IMR-90 (cell line): ENCODE measurements around the gene PLBD2. TPM values are rescaled to one million over a fixed set of nuclear protein-coding genes. Genes with fewer than 3 reads are reported as not detected.

Experiments
- ATAC-seq: fragments of 200-7000 bp; cut with Tn5 transposase; 2 replicates; pipeline ENCODE4 v1.9.1; 2020; ENCODE audit warnings: low read depth, mild to moderate bottlenecking, moderate library complexity
- BruUV-seq: library from RNA; stranded (reverse); fragments of 400-500 nt; replicated peaks from 2 replicates; lab custom pipeline; 2021; lab: Mats Ljungman, UMichigan
- CTCF ChIA-PET: fragments of 300-600 bp; formaldehyde crosslinking; extraction: SDS; loops from one replicate; lab custom pipeline; 2021; ENCODE audit warnings: antibody characterized with exemption; lab: Yijun Ruan, JAX
- POLR2A ChIA-PET: fragments of 300-600 bp; sonication (Branson Sonifier 250); formaldehyde crosslinking; loops from one replicate; lab custom pipeline; 2022; ENCODE audit warnings: antibody characterized with exemption; ENCODE audit not compliant: unreplicated experiment; lab: Charles Lee
- DNase-seq: peaks from one replicate; pipeline ENCODE4 v3.0.0; 2013
- H2AFZ ChIP-seq: replicated peaks from 2 replicates; pipeline ENCODE3; 2013; ENCODE audit warnings: low read length, mild to moderate bottlenecking; ENCODE audit not compliant: poor library complexity
- H2AK5ac ChIP-seq: 2 replicates; pipeline ENCODE4 v1.6.1; 2013; ENCODE audit warnings: low read depth, low read length, inconsistent platforms
- H2AK9ac ChIP-seq: replicated peaks from 2 replicates; pipeline ENCODE3; 2013; ENCODE audit warnings: mild to moderate bottlenecking, low read depth, low read length, moderate library complexity; ENCODE audit not compliant: poor library complexity
- H2BK120ac ChIP-seq: 2 replicates; pipeline ENCODE4 v1.6.1; 2013; ENCODE audit warnings: low read depth, low read length, inconsistent platforms
- H2BK15ac ChIP-seq: 3 replicates; pipeline ENCODE4 v1.6.1; 2013; ENCODE audit warnings: low read depth, low read length, inconsistent platforms
- H2BK20ac ChIP-seq: 2 replicates; pipeline ENCODE4 v1.6.1; 2013; ENCODE audit warnings: low read depth, mild to moderate bottlenecking, inconsistent platforms, low read length, moderate library complexity
- H2BK5ac ChIP-seq: 2 replicates; pipeline ENCODE4 v1.6.1; 2013; ENCODE audit warnings: mild to moderate bottlenecking, low read depth, low read length, inconsistent platforms; ENCODE audit not compliant: poor library complexity, severe bottlenecking
- H3K14ac ChIP-seq: replicated peaks from 2 replicates; pipeline ENCODE4 v1.6.1; 2013; ENCODE audit warnings: low read depth, low read length, inconsistent platforms
- H3K18ac ChIP-seq: 2 replicates; pipeline ENCODE4 v1.6.1; 2013; ENCODE audit warnings: low read depth, low read length, control low read depth
- H3K23ac ChIP-seq: 2 replicates; pipeline ENCODE4 v1.6.1; 2013; ENCODE audit warnings: low read depth, low read length, inconsistent platforms
- H3K27ac ChIP-seq: 2 replicates; pipeline ENCODE4 v1.5.1; 2013; ENCODE audit warnings: mild to moderate bottlenecking, control low read depth, low read length; ENCODE audit not compliant: insufficient read depth
- H3K27me3 ChIP-seq: 2 replicates; pipeline ENCODE4 v1.6.1; 2013; ENCODE audit warnings: low read length; ENCODE audit not compliant: control insufficient read depth, insufficient read depth
- H3K36me3 ChIP-seq: 2 replicates; pipeline ENCODE4 v1.6.1; 2013; ENCODE audit warnings: low read length, mixed read lengths; ENCODE audit not compliant: control insufficient read depth, insufficient read depth
- H3K4ac ChIP-seq: 2 replicates; pipeline ENCODE4 v1.6.1; 2013; ENCODE audit warnings: low read depth, low read length, inconsistent platforms
- H3K4me1 ChIP-seq: 2 replicates; pipeline ENCODE4 v1.6.1; 2013; ENCODE audit warnings: low read length, mixed read lengths; ENCODE audit not compliant: control insufficient read depth, insufficient read depth
- H3K4me2 ChIP-seq: 2 replicates; pipeline ENCODE4 v1.6.1; 2013; ENCODE audit warnings: low read depth, mild to moderate bottlenecking, control low read depth, low read length, moderate library complexity
- H3K4me3 ChIP-seq: 2 replicates; pipeline ENCODE4 v1.5.1; 2013; ENCODE audit warnings: low read depth, mild to moderate bottlenecking, control low read depth, low read length, moderate library complexity; ENCODE audit not compliant: insufficient read depth
- H3K56ac ChIP-seq: 2 replicates; pipeline ENCODE4 v1.6.1; 2013; ENCODE audit warnings: low read length, inconsistent platforms; ENCODE audit not compliant: insufficient read depth; ENCODE audit errors: extremely low read depth
- H3K79me1 ChIP-seq, 2 experiments: 2 replicates each; pipeline ENCODE4 v1.6.1; 2013; ENCODE audit warnings: low read length in 2 of 2, inconsistent platforms in 1 of 2, low read depth in 1 of 2
- H3K9ac ChIP-seq: 2 replicates; pipeline ENCODE4 v1.6.1; 2013; ENCODE audit warnings: low read depth, low read length, control low read depth
- H3K9me1 ChIP-seq: 2 replicates; pipeline ENCODE4 v1.6.1; 2013; ENCODE audit warnings: low read length, inconsistent platforms; ENCODE audit not compliant: insufficient read depth
- H3K9me3 ChIP-seq: 2 replicates; pipeline ENCODE4 v1.6.1; 2013; ENCODE audit warnings: low read length; ENCODE audit not compliant: control insufficient read depth, insufficient read depth
- H4K20me1 ChIP-seq: 2 replicates; pipeline ENCODE4 v1.6.1; 2013; ENCODE audit warnings: low read length, inconsistent platforms; ENCODE audit not compliant: insufficient read depth
- H4K5ac ChIP-seq: 2 replicates; pipeline ENCODE4 v1.6.1; 2013; ENCODE audit warnings: mild to moderate bottlenecking, low read depth, low read length, control low read depth
- H4K8ac ChIP-seq, 2 experiments: 2 replicates each; pipeline ENCODE4 v1.6.1; 2013; ENCODE audit warnings: low read depth in 2 of 2, low read length in 2 of 2, control low read depth in 1 of 2, inconsistent platforms in 1 of 2
- H4K91ac ChIP-seq: 2 replicates; pipeline ENCODE4 v1.6.1; 2013; ENCODE audit warnings: low read depth, low read length, inconsistent platforms; ENCODE audit not compliant: insufficient read depth
- POLR2A ChIP-seq: IDR thresholded peaks from 2 replicates; pipeline ENCODE4 v1.6.1; 2012; ENCODE audit warnings: mild to moderate bottlenecking, low read depth, low read length
- WGBS, 2 experiments: methylation state at CpG; one replicate each; pipeline versions ENCODE4 v1.1.5 to v1.1.7; 2013; ENCODE audit warnings: missing lambda C conversion rate in 2 of 2; ENCODE audit not compliant: insufficient read length in 1 of 2; ENCODE audit errors: extremely low coverage in 2 of 2; 5-methylcytosine and 5-hydroxymethylcytosine counted together
- dilution Hi-C: fragments of 300-500 bp; cut with HindIII; formaldehyde crosslinking; loops from one replicate; pipeline ENCODE4 v1.14.3; 2018; ENCODE audit warnings: low sequenced_read_pairs; ENCODE audit not compliant: unreplicated experiment
- in situ Hi-C: fragments of 300-500 bp; cut with MboI; formaldehyde crosslinking; loops from 3 replicates; pipeline ENCODE4 v1.14.3; 2019; ENCODE audit warnings: low sequenced_read_pairs, inconsistent platforms, mixed read lengths
- intact Hi-C: fragments of 100-400 bp; cut with micrococcal nuclease; formaldehyde crosslinking; loops from 2 replicates; pipeline ENCODE4 v1.10.0; 2022
- polyA plus RNA-seq, 3 experiments: library from polyadenylated mRNA; depleted of rRNA; stranded (reverse); fragments of >200 nt; gene quantifications; 2 replicates each; pipeline ENCODE4 v1.2.3, GENCODE V29; 2012; ENCODE audit warnings: low replicate concordance in 1 of 3
- total RNA-seq: library from RNA; depleted of rRNA; stranded (reverse); fragments of >200 nt; gene quantifications from 2 replicates; pipeline ENCODE4 v1.2.3, GENCODE V29; 2012
- TF ChIP-seq, protein P1 (sequence below): fragments of 150-350 bp; IDR thresholded peaks from 2 replicates; pipeline ENCODE4 v1.6.1; 2016; ENCODE audit warnings: low read depth, mild to moderate bottlenecking, low read length, moderate library complexity, borderline replicate concordance

The PLBD2 gene
- total and polyA plus RNA-seq, 2 of the 4 experiments (the other 2 are of a cell fraction): 7.3 to 44.5 TPM

DNA sequence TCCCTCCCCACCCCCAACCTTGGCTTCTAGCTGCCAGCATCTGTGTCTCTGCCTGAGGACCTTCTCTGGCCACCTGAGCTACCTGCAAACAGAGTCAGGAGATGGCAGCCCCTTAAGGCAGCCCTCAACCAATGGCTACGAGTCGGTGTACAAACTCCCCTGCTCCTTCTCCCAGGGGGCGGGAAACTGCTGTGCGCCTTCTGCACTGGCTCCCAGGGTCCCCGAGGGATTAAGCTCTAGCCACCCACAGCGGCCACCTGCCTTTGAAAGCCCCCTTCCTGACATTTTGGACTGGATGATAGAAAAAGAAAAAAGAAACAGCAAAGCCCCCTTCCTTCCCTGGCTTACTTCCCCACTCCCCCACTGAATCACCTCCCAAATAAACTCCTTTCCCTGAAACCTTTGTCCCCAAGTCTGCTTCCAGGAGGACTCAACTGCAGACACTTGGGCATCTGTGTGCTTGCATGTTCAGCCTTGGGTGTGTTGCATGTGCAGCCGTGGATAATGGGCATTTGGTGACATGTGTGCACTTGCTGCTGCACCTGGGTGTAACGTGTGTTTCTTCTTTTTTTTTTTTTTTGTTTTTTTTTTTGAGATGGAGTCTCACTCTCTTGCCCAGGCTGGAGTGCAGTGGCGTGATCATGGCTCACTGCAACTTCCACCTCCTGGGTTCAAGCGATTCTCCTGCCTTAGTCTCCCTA, 39.3 kb downstream of the PLBD2 start:
- peaks cover 4% of the 10 kb centered on the region; the same call in 1 of the 2 replicates for H3K27me3 ChIP-seq

More for the DNA sequence above, 39.3 kb downstream of the PLBD2 start:
- Histone ChIP-seq H3K27ac (no peak overlapping the region), H3K9me3 (no peaks in the 10 kb centered on the region; the same call in 1 of the 2 replicates), H3K23ac (no peak overlapping the region), H3K4me3 (no peak overlapping the region), H3K14ac (no peak overlapping the region), H3K9ac (no peak overlapping the region), H3K9me1 (no peaks in the 10 kb centered on the region), H2BK20ac (no peak overlapping the region), H3K4me2 (no peak overlapping the region), H3K56ac (no peak overlapping the region), H4K5ac (no peak overlapping the region), H3K36me3 (no peaks in the 10 kb centered on the region), H2BK5ac (no peak overlapping the region), H2AK5ac (no peak overlapping the region), H4K8ac (no peak overlapping the region), H2BK120ac (no peak overlapping the region), H2BK15ac (no peak overlapping the region), H3K79me1 (no peaks in the 10 kb centered on the region), H4K20me1 (no peaks in the 10 kb centered on the region), H2AFZ (no peak overlapping the region), H3K18ac (no peak overlapping the region), H4K91ac (no peak overlapping the region), H2AK9ac (no peak overlapping the region), H3K4me1 (no peaks in the 10 kb centered on the region), H3K4ac (no peak overlapping the region)
- no TSS peak for BruUV-seq
- intact Hi-C loops: no loop called here
- no peak for DNase-seq
- dilution Hi-C loops: no loop called here
- ATAC-seq: no peak
- TF ChIP-seq, protein P1, sequence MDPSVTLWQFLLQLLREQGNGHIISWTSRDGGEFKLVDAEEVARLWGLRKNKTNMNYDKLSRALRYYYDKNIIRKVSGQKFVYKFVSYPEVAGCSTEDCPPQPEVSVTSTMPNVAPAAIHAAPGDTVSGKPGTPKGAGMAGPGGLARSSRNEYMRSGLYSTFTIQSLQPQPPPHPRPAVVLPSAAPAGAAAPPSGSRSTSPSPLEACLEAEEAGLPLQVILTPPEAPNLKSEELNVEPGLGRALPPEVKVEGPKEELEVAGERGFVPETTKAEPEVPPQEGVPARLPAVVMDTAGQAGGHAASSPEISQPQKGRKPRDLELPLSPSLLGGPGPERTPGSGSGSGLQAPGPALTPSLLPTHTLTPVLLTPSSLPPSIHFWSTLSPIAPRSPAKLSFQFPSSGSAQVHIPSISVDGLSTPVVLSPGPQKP: no peak
- no peak for TF ChIP-seq POLR2A
- no CpG with 5 or more reads among the region's 10 CpGs for WGBS, 2 experiments
- ChIA-PET POLR2A (no interaction called here), CTCF (no interaction called here)
- in situ Hi-C loops: no loop called here
